GM19324 (cell line): ENCODE data around the gene MED31.
"Not testable (repeated sequence)": the region's sequence is repeated elsewhere in the genome, so short reads cannot be mapped to it uniquely, and the experiment has no call there.

Experiments
- ATAC-seq: cut with Tn5 transposase; IDR thresholded peaks from one replicate; pipeline ENCODE4 v1.9.1; 2021; ENCODE audit warnings: mild to moderate bottlenecking, moderate library complexity; ENCODE audit not compliant: unreplicated experiment, low FRiP score

Gene MED31

DNA sequence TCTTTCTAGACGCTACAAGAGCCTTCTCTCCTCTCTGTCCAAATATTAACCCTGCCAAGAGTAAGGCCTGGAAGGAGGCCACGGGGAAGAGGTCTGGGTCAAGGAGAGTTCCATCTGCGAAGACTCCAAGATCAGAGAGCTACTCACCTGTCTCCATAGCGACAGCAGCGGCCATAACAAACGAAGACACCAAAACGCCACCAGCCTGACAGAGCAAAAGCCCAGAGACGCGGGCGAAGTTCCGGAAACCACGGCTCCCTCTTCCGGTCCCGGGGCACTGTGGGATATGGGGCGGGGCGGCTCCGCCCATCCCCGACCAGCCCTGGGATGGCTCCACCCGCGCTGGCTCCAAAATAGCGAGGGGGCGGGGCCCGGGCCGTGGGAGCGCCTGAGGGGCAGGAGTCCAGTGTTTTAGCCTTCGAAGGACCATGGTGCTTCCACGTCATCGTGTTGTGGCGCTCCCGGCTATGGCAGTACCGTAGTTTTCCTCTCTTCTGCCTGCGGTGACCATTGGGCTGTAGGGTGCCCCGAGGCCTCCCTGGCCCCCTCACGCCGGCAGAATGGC is at the start of gene MED31, which contains the start of gene C17orf100:
TSS of gene MED31 (minus strand) at position 252 of the 565 bp plus-strand sequence. CDS start at position 175, 77 bp downstream.
TSS of gene C17orf100 (plus strand) at position 409 of the 565 bp plus-strand sequence. CDS start at position 561, 152 bp downstream.
- ATAC-seq = peak; percentile 95

DNA sequence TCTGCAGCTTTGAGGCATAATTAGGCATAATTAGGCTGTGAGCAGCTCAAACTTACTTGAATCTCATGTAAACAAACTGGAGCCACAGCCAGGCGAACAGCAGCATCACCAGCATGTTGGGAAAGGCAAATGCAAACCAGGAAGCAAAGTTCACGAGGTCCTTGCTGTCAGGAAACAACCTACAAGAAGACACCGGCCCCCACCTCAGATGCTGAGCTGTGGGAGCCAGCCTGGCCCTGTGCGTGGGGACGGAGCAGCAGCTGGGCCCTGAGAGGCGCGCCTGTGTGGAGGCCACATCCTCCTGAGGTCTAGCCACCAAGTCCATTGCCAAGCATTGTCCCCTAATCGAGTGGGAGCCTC is 49.5 kb upstream of the MED31 start:
- ATAC-seq = no peak

DNA sequence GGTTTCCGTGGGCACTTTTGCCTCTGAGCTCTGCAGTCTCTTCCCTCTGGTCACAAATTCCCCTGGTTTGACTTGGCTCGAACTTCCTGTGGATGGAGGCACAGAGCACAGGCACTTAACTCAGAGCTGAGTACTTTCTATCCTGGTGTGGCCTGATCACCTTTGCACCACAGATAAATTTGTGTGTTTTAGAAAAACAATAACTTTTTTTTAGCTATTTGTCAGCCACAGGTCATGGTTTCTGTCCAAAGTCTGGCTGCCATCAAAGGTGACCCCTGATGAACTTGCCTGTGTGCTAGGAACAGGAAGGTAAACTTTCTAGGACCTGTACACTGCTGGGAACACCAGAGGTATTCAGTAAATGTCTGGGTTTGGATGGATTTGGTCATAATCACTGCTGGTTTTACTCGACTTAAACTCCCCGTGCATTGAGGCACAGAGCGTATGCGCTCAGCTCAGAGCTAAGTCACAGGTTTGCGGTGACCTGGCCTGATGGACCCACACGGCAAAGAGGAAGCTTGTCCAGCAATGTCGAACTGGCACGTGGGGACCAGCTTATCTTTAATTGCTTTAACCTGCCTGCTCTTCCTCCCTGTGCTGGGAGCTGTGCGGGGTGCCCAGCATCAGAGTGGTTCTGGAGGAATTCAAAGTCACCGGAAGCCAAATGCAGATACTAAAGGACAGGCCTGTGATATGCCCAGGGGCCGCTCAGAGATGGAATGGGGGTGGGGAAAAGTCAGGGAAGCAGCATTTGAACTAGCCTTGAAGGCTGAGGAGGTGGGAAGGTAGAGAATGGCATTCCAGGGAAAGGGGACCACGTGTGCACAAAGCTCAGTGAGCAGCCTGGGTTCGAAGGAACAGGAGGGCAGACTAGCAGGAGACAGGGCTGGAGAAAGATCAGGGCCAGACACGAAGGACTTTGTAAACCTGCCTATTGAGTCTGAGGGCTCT is 48.9 kb upstream of the MED31 start:
- ATAC-seq = no peak

DNA sequence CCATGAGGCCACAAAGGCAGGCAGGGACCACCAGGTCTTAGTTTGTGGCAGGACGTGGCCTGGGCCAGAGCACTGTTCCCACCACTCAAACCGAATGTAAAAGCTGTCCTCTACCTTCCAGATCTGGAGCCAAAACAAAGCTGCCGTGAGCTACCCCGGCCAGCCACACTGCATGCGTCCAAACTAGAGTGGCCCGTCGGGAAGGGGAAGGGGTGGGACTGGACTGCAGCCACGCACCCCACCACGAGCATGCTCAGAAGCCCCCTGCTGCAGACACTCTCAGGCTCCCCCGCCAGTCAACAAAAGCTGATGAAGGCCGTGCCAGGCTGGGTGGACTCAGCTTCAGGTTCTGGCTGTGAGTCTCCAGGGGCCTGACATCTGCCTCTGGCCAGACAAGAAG is 46.6 kb upstream of the MED31 start:
- no peak for ATAC-seq

DNA sequence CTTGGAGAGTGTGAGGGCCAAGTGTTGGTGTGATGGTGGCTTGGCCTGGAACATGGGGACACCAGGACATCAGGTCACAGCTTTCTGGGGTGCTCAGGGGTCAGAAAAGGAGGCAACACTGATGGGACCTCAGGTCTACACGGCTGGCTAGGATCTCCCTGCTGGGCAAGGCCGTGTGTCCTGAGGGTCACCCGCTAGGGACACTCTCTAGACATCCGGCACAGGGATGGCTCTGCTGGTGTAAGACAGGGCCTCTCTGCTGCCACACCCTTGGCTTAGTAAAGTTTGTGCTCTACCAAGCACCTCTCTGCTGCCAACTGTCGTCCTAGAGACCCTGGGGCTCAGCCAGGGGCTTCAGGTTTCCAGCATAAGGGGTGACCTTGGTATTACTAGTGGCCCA is 45.5 kb upstream of the MED31 start:
- ATAC-seq = no peak

DNA sequence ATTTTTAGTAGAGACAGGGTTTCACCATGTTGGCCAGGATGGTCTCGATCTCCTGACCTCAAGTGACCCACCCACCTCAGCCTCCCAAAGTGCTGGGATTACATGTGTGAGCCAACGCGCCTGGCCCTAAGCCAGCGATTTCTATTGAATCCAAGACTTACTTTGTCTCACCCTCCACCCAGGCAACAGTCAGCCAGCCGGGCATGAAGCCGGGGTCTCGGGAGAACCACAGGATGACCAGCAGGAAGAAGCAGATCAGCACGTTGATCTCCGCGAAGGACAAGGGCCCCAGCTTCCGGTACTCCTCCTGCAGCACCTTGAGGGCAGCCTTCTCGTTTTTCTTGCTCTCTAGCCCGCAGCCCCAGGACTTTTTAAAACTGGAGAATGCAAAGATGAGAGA is 44.2 kb upstream of the MED31 start:
- no peak for ATAC-seq

DNA sequence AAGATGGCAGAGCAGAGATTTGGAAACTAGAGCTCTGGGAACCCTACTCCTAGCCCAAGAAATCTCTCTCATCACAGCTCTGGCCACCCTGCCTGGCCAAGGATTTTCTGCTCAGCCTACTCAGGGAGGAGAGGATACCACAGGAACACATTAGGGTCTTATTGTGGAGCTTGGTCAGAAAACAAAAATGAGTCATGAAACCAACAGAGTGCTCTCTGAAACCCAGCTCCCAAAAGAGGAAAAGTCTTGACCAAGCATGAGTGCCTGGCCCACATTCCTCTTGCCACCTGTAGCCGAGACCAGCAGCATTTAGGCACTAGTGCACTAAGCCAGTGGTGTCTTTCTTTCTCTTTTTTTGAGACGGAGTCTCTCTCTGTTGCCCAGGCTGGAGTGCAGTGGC is 43.6 kb upstream of the MED31 start:
- ATAC-seq = no peak

DNA sequence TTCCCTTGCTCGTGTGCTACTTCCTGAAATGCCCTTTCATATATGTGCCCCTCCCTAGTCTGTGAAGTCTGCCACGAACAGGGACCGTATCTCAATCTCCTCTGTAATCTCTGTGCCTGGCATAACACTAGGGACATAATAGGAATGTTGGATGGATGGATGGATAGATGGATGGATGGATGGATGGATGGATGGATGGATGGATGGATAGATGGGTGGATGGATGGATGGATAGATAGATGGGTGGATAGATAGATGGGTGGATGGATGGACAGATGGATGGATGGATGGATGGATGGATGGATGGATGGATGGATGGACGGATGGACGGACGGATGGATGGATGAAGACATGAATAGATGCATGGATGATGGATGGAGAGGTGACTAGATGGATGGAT is 40.6 kb upstream of the MED31 start:
- ATAC-seq = not testable (repeated sequence)

DNA sequence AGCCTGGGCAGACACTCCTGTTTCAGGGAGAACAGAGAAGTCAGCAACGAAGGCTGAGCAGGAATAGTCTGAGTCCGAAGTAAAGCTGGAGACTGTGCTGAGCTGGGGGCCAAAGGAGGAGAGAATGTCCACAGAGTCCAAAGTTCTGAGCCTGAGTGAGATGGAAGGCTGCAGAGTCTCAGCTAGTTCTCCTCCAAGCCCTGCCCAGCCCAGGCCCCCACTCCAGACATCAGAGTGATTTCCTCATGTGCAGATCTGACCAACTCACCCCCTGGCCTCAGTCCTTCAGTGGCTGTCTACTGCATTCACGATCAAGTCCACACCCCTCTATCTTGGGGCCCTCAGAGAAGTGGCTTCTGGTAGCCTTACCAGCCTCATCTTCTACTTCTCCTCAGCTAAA is 40.1 kb upstream of the MED31 start:
- ATAC-seq = no peak

DNA sequence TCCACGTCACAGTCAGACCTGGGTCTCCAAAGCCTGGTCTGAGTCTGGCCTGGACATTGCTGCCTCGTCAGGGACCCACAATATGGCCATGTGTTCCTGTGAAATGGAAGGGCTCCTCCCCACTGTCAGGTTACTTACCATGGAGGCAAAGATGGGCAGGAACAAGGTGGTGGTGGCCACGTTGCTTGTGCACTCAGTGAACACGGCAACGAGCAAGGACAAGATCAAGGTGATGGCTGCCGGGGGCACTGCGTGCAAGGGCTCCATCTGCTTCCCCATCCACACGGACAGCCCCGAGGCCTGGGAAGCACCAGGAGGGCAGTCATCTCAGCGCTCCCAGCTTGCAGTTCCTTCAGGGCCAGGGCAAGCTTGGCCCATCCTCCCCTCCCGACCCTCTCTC is 39.2 kb upstream of the MED31 start:
- ATAC-seq = no peak

DNA sequence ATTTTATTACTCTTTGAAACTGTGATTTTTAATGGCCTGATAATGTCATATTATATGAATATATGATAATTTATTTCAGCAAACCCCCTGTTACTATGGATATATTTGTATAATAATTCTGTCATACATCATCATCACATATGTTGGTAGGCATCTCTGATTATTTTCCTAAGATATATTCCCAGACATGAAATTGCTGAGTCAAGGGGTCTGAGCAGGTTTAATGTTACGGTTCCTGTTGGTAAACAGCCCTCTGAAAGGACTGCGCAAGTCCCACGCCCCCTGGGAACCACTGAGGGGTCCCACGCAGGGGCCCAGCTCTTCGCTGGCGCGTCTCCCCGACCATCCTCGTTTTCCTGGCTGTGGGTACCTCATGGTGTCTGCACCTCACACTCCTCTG is 37.5 kb upstream of the MED31 start:
- no peak for ATAC-seq

DNA sequence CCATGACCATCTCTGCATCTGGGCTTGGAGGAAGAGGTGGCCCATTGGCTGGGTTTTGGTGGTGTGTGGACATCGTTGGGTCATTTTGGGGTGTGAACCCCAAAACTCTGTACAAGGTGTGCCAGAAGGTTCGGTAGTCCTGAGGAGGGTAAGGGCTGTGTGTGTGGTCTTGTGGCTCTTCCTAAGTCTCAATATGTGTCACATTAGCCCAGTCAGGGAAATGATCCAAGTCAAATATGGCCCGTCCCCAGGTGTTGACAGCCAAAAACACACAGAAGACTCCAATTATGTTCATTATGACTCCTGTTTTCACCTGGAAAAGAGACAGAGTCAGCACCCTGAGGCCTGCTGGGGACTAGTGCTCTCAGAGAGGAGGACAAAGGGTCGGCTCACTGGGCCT is 34.6 kb upstream of the MED31 start:
- ATAC-seq = no peak

DNA sequence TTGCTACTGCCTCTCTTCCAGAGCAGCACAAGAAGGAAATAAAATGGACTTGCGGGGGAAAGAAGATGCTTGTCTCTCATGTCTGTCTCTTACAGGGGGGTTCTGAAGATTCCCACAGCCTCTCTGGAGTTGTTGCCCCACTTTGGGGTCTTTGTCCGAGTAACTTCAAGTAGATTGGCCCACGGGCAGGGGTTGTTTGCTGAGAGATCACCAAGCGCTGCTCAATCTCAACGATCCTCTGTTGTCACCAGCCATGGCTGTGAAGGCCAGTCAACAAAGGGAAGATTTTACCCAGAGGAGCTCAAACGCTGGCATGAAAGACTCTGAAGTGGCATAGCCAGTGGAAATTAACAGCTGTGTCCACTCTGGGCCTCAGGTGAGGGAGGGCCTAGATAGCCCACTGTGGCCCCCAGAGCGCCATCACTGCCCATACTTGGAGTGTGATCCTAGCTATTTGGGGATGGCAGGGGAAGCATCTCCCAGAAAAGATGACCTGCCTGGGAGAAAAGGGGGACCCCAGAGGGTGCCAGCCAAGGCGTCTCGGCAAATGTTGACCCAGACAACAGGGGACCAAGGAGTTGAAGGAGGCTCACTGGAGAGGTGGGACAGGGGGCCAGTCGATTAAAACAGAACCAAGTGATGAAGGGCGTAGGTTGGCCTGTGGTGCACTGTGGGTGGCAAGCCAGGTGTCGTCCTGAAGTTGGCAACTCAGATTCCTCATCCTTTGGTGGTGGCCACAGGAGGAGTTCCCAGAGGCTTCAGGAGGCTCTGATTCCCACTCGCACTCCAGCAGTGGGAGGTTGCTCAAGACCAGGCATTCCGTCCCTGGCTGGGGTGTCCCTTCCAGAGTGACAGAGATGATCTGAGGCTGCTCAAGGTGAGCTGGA is 33.7 kb upstream of the MED31 start:
- no peak for ATAC-seq

DNA sequence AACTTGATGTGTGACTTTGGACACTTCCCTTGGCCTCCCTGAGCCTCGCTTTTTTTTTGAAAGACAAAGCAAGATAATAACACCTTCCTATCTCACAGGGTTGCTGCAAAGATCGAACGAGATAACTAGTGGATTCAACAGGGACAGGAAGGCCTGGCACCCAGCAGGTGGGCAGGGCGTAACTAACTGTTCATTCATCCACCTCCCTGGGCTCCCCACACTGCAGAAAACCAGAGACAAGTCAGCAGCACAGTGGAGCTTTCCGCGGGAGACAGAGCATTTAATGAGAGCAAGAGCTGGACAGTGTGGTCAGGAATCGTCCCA is 33.0 kb upstream of the MED31 start:
- ATAC-seq = no peak

DNA sequence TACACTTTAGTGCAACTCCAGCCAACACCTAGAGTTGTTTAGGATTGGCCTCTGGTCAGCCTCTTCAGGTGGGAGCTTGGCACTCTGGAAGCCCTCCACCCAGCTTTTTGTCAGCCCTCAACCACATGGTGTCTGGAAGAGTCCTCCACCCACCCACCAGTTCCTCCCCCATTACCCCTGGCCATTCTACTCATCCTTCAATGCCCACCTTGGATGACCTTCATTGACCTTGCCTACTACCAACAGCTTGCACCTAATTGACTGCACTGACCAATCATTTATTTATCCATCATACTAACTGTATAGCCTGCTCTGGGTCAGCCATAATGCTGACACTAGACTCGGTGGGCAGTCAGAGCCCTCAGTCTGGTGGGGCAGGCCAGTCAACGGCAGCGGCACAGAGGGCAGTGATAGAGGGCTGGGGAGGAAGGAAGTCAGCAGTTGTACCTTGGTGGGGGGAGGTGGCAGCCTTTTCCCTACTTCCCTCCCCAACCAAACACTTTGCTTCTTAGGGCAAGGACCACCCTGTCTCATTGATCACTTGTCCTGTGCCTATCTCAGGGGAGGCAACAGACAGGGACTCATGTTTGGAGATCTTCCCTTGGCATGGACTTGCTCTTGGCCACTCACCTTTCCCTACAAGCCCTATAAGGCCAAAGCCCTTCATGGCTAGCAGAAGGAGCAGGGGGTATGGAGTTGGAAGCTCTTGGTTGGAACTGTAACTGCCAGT is 32.5 kb upstream of the MED31 start:
- no peak for ATAC-seq

DNA sequence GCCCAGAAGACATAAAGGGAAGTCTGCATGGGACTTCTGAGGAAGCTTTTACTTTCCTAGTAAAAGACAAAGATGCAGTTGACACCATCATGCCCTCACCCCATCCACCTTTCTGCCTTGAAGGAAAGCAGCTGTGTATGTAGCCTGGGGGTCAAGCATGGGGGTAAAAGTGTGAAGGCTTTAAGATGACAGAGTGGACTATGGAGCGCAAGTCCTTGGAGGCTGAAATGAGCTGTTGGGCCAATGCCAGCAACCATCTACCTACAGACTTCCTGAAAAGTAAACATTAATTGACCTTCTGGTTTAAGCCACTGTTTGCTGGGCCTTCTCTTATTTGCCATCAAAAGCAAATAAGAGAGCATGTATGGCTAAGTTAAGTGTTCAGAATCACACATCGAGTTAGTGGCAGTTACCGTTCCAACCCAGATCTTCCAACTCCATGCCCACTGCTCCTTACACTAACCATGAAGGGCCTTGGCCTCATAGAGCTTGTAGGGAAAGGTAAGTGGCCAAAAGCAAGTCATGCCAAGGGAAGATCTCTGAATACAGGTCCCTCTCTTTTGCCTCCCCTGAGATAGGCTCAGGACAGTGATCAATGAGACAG is 31.8 kb upstream of the MED31 start:
- ATAC-seq = no peak

DNA sequence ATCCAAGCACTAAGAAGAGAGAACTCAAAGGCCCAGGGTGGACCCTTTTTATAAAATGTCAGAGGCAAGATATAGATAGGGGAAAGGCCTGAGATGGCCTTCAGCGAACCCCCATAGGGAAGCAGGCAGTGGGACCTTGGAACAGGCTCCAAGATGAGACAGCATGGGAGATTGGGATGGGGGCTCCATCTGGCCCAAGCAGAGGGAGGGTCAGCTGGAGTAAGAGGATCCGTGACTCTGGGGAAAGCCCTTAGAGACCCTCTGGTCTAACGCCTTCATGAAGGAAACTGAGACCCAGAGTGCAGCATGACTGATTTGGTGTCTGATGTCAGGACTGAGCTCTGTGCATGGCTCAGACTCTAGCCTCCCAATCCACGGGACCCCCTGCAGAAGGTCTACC is 30.9 kb upstream of the MED31 start:
- ATAC-seq = no peak

DNA sequence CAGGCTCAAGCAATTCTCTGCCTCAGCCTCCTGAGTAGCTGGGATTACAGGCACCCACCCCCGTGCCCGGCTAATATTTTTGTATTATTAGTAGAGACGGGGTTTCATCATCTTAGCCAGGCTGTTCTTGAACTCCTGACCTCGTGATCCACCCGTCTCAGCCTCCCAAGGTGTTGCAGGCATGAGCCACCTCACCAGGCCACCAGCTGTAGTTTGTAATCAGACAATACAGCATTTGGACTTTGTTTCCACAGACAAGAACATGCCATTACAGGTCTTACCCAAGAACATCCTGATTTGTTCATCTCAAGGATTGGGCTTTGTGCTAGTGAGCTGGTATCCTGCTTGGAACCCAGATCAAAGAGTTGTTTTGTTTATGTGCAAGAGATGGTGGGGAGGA is 30.3 kb upstream of the MED31 start:
- ATAC-seq = no peak

DNA sequence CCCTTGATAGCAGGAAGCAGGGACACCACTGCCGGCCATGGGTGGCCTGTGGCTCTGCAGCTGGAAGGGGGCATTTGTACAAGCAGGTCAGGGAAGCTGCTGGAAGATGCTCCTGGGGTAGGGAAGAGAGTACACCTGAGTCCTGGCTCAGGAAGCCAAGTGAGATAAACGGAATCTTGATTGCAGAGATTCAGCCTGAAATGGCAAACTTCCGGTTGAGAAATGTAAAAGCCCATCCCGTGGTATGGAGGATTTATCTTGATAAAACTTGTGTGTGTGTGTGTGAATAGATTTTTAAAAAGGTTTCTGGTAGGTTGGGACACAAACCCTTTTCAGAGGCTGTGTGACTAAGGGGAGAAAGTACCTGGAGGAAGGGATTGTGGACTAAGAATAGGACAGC is 29.8 kb upstream of the MED31 start:
- no peak for ATAC-seq

DNA sequence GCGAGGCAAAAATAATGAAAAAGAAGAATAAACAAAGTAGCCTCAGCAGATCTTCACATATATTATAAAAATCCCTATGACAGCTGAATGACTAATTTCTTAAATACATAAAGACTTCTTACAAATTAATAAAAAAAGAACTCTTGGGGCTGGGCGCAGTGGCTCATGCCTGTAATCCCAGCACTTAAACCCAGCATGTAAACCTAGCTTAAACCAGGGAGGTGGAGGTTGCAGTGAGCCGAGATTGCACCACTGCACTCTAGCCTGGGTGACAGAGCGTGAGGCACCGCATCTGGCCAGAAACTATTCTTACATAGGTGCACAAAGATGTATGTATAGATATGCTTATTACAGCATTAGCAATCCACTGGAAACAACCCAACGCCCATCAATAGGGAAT is 27.8 kb upstream of the MED31 start:
- no peak for ATAC-seq
